Neural crest cell (in vitro differentiated cells): ENCODE data around the gene DCTN5. TPM values are rescaled to one million over a fixed set of nuclear protein-coding genes. Genes with fewer than 3 reads are reported as not detected.

Source experiments
- DNase-seq: peaks from one replicate; pipeline ENCODE4 v3.0.0; 2021; ENCODE audit warnings: low read depth, mixed read lengths, low spot score
- H3K27ac Mint-ChIP-seq: one replicate; pipeline ENCODE4 v1.8.0; 2021; ENCODE audit warnings: mild to moderate bottlenecking, mixed read lengths; ENCODE audit not compliant: unreplicated experiment
- H3K27me3 Mint-ChIP-seq: 2 replicates; pipeline ENCODE4 v1.8.0; 2021; ENCODE audit warnings: low read depth, mild to moderate bottlenecking, mixed read lengths
- H3K36me3 Mint-ChIP-seq: 2 replicates; pipeline ENCODE4 v1.8.0; 2021; ENCODE audit warnings: low read depth, mild to moderate bottlenecking, mixed read lengths
- H3K4me1 Mint-ChIP-seq: 2 replicates; pipeline ENCODE4 v1.8.0; 2021; ENCODE audit warnings: mixed read lengths
- H3K4me3 Mint-ChIP-seq: one replicate; pipeline ENCODE4 v1.8.0; 2021; ENCODE audit warnings: mild to moderate bottlenecking, mixed read lengths
- H3K9me3 Mint-ChIP-seq: 2 replicates; pipeline ENCODE4 v1.8.0; 2021; ENCODE audit warnings: mixed read lengths
- CTCF ChIP-seq: fragments of 200-600 bp; sonication (generic); conservative IDR thresholded peaks from 2 replicates; pipeline ENCODE4 v1.5.0; 2021; ENCODE audit warnings: antibody characterized with exemption, mild to moderate bottlenecking
- total RNA-seq: library from RNA; stranded (reverse); gene quantifications from 2 replicates; pipeline ENCODE4 v1.2.1, GENCODE V29; 2021

Gene DCTN5
- total RNA-seq, 1 donor from 2014 or later: 96.7 TPM

- peak overlapping the region; percentile 98 for H3K4me3 Mint-ChIP-seq
- no peak for DNase-seq
- no peaks in the 10 kb centered on the region for H3K9me3 Mint-ChIP-seq
- no peak overlapping the region for H3K27ac Mint-ChIP-seq
- TF ChIP-seq CTCF: no peak
- no peaks in the 10 kb centered on the region for H3K27me3 Mint-ChIP-seq
- H3K36me3 Mint-ChIP-seq: peaks cover 10% of the 10 kb centered on the region
- peaks cover 36% of the 10 kb centered on the region for H3K4me1 Mint-ChIP-seq
Measured at GRCh38 chr16:23682181-23682580, 40.9 kb downstream of the DCTN5 start.

DNA sequence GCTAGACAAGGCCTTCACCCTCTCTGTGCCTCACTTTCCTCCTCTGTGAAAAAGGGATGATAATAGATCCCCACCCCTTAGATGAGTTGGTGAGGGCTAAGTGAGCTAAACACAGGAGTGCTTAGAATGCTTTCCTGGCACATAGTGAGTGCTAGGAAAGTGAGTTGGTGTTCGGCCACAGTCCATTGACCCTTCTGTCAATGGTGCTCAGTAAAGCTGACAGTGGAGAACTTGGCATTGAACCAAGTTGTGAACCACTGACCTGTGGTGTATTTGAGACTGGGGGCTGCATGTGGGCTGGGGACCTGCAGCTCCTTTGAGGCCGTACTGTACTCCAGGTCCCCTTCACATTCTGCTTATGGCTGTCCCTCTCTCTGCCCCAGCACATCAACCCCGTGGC lies 42.2 kb downstream of the DCTN5 start:
- Mint-ChIP-seq H3K4me1 (peaks cover 31% of the 10 kb centered on the region), H3K36me3 (peaks cover 16% of the 10 kb centered on the region)
- no peak for DNase-seq

DNA sequence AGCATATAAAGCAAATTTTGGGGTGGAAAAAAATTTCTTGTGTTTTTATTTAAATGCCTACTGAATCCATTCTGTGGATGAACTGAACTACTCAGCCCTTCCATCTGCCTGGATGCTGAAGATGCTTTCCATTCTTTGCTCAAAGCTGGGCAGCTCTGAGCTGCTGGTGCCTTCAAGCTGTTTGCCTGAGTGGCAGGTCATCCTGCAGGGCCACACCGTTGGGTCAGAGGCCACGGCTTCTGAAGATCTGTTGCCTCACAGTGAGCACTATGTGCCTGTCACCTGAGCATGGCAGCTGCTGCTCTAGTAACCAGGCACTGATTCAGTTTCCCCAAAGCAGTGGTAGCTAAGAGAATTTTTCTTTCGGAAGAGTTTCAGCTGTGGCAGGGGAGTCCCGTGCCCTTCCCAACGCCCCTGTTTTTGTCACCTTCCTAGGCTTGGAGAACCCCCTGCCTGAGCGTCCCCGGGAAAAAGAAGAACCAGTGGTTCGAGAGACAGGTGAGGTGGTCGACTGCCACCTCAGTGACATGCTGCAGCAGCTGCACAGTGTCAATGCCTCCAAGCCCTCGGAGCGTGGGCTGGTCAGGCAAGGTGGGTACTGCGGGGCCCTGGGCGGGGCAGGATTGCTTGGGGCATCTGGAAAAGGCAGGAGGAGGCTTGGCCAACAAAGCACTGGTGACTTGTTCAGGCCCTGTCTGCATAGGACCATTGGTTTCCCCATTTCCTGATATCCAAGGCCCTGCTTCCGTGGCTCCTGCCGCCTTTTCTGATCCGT lies 46.0 kb downstream of the DCTN5 start:
- Mint-ChIP-seq H3K27me3 (no peaks in the 10 kb centered on the region), H3K9me3 (no peaks in the 10 kb centered on the region), H3K27ac (peak overlapping the region; percentile 13), H3K4me3 (peak overlapping the region; percentile 42), H3K4me1 (no peaks in the 10 kb centered on the region), H3K36me3 (peaks cover 20% of the 10 kb centered on the region)
- DNase-seq: no peak
- no peak for TF ChIP-seq CTCF

More for the DNA sequence above, 42.2 kb downstream of the DCTN5 start:
- Mint-ChIP-seq H3K27me3 (no peaks in the 10 kb centered on the region), H3K27ac (no peak overlapping the region), H3K4me3 (no peak overlapping the region), H3K9me3 (no peaks in the 10 kb centered on the region)
- no peak for TF ChIP-seq CTCF

- peaks cover 4% of the 10 kb centered on the region for H3K4me1 Mint-ChIP-seq
Measured at GRCh38 chr16:23689442-23690187, 48.3 kb downstream of the DCTN5 start.

More at GRCh38 chr16:23689442-23690187, 48.3 kb downstream of the DCTN5 start:
- DNase-seq: no peak
- Mint-ChIP-seq H3K4me3 (no peak overlapping the region), H3K27ac (no peak overlapping the region), H3K27me3 (no peaks in the 10 kb centered on the region), H3K9me3 (no peaks in the 10 kb centered on the region), H3K36me3 (peaks cover 15% of the 10 kb centered on the region)
- TF ChIP-seq CTCF: no peak
